ENCODE data around the gene ATF1. TPM values are rescaled to one million over a fixed set of nuclear protein-coding genes. Genes with fewer than 3 reads are reported as not detected.

Gene ATF1
- 33.6 to 53.7 TPM (median 47.4 TPM) in 5 replicates for total RNA-seq (2022; extraction: Qiagen RNA extraction; ENCODE audit: low read depth)

DNA sequence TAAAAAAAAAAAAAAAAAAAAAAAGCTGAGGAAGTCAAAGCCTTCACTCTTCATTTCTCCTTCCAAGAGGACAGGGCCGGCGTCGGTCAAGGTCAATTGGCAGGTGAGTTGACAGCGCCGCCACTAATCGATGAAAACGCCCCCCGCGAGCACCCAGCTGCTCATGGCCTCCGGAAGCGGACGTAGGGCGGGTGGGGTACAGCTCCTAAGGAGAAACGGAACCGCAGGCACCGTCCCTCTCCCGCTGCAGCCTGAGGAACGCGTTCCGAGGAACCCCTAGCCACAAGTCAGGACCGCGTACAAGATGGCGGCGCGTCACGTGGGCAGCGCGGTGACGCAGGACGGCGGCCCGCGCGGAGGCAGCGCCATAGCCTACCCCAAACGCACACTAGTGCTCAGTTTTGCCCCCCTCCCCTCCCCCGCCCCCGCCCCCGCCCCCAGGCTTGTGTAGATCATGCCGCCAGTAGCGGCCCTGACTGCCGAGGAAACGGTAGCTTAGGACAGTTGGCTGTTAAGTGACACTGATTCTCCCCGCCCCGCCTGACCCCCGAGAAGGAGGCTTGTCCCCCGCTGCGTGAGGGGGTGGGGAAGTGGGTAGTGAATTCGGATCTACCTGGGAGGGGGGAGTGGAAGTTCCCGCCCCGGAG lies at the start of gene ATF1:
ATF1 (plus strand) TSS at position 463 of the 647 bp plus-strand sequence. CDS start 16,045 bp downstream, outside the sequence.

DNA sequence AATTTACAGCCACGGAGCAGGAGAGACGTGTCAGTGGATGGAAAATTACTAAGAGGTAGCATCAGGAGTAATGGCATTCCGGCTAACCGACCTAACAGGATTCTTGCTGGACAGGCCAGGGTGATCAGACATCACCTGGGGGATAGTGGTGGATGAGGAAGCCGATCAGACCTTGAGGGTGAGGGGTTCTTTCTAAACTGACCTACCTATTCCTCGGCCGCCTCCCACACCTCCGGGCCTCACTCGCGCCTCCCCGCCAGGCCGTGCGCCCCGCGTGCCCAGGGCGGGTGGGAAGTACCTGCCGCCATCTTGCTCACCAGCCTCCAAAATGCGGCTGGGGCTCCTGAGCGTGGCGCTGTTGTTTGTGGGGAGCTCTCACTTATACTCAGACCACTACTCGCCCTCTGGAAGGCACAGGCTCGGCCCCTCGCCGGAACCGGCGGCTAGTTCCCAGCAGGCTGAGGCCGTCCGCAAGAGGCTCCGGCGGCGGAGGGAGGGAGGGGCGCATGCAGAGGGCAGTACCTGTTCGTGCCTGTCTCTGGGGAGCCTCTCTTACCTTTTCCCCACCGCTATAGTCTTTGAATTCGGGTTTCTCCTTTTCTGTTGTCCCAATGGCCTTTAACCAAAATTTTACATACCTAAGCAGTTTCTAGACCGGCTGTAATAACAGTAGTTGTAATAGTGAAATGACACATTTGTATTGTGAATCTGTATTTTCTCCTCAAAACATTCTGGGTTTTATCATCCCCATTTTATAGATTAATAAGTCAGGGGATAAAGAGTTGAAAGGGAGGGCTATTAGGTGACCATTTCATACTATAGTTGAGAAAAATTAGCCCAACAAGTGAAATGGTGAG lies 79.0 kb downstream of the ATF1 start, which contains the start of gene TMPRSS12:
TMPRSS12 (plus strand) TSS at position 290 of the 857 bp plus-strand sequence; CDS start at position 329, 39 bp downstream.

Other genes starting within 250 kb of the ATF1 start
- gene TMPRSS12, start 78.8 kb downstream of the ATF1 start, total RNA-seq (2022; extraction: Qiagen RNA extraction; ENCODE audit: low read depth): not detected in 5 replicates
- gene HIGD1C, start 188.4 kb downstream of the ATF1 start, total RNA-seq (2022; extraction: Qiagen RNA extraction; ENCODE audit: low read depth): not detected in 5 replicates

Data from A549 treated with RU486 at 1 μM for 4 hours (cell line).